Astrocyte of the spinal cord (primary cell): ENCODE data around the gene RCAN1.

Source experiments
- DNase-seq: peaks from one replicate; pipeline ENCODE4 v3.0.0; 2011; ENCODE audit warnings: low read depth, low spot score
- H3K4me3 ChIP-seq: 2 replicates; pipeline ENCODE4 v1.5.1; 2011; ENCODE audit warnings: low read depth, mild to moderate bottlenecking, low read length, moderate library complexity
- CTCF ChIP-seq: IDR thresholded peaks from 2 replicates; pipeline ENCODE4 v1.5.1; 2012; ENCODE audit warnings: low read depth, mild to moderate bottlenecking, low read length, inconsistent platforms
- in situ Hi-C: cut with HindIII; loops from 2 replicates; pipeline ENCODE4 v1.10.0; 2017; ENCODE audit warnings: low sequenced_read_pairs

The RCAN1 gene

GRCh38 chr21:34514576-34515115 lies 100.3 kb downstream of the RCAN1 start:
- no peak for TF ChIP-seq CTCF
- in situ Hi-C loops, result no loop called here
- no peak overlapping the region for H3K4me3 ChIP-seq
- DNase-seq, result no peak

GRCh38 chr21:34513129-34513675 lies 101.7 kb downstream of the RCAN1 start:
- in situ Hi-C loops, result no loop called here
- H3K4me3 ChIP-seq, result no peak overlapping the region
- TF ChIP-seq CTCF, result no peak
- DNase-seq, result no peak

GRCh38 chr21:34511787-34512455 lies 103.0 kb downstream of the RCAN1 start, which contains the start of gene KCNE1:
Gene KCNE1, minus strand, starts transcription at chr21:34512210. Its CDS starts 62,576 bp downstream, at chr21:34449634.
- no peak for TF ChIP-seq CTCF
- in situ Hi-C loops, result no loop called here
- DNase-seq, result no peak
- no peak within 1 kb of the TSS for H3K4me3 ChIP-seq

DNA sequence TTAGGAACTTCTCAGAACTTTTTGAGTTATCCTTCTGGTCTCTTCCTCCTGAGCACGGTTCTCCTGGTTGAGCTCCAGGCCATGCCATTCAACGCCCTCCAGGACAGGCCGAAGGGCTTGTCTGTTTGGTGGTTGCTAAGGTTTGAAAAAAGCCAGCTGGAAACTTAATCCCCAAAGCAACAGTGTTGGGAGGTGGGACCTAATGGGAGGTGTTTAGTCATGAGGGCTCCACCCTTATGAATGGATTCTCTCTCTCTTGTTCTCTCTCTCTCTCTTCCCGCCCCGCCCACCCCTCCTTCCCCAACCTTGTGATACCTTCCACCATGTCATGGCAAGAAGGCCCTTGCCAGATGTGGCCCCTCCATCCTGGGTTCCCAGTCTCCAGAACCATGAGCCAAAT lies 103.7 kb downstream of the RCAN1 start:
- no peak for DNase-seq
- H3K4me3 ChIP-seq, result no peak overlapping the region
- in situ Hi-C loops, result no loop called here
- no peak for TF ChIP-seq CTCF

- DNase-seq, result peak; percentile 75
- no peak overlapping the region for H3K4me3 ChIP-seq
- peak; percentile 87 for TF ChIP-seq CTCF
- in situ Hi-C loops, result no loop called here
These were observed 104.5 kb downstream of the RCAN1 start for GRCh38 chr21:34510148-34511142.

DNA sequence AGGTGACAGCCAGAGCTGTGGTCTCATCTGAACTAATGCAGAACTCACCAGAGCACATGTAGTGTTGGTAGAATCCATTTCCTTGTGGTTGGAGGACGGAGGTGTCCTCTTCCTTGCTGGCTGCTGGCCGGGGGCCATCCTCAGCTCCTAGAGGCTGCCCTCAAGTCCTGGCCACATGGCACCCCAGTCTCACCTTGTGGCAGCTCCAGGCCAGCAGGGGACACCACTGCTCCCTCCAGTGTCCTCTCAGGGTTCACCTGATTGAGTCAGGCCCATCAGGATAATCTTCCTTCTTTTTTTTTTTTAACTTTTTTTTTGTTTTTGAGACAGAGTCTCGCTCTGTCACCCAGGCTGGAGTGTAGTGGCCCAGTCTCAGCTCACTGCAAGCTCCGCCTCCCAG lies 105.8 kb downstream of the RCAN1 start:
- in situ Hi-C loops, result no loop called here
- peak; percentile 29 for TF ChIP-seq CTCF
- DNase-seq, result no peak
- H3K4me3 ChIP-seq, result no peak overlapping the region
